Measurements from ENCODE around the gene SKAP2. TPM values are rescaled to one million over a fixed set of nuclear protein-coding genes. Genes with fewer than 3 reads are reported as not detected.

Gene SKAP2
- polyA plus RNA-seq, 1 of the 3 experiments (the other 2 are of a cell fraction): 0.69 TPM

- no peak overlapping the region for H3K27ac ChIP-seq (ENCODE audit: low read depth in 2 of 2, low read length in 1 of 2)
- no peak overlapping the region for H3K4me3 ChIP-seq (ENCODE audit: low read depth in 2 of 2, low read length in 1 of 2)
- H3K27me3 ChIP-seq (ENCODE audit: insufficient read depth): no peaks in the 10 kb centered on the region; the same call in 1 of the 2 replicates
- TF ChIP-seq RXRA (IDR thresholded peaks at IDR 0.05; ENCODE audit: borderline replicate concordance, low read depth): no peak
- no peak for TF ChIP-seq USF1 (IDR thresholded peaks at IDR 0.05; ENCODE audit: borderline replicate concordance, low read depth)
- no peak for TF ChIP-seq FOXM1 (IDR thresholded peaks at IDR 0.05; ENCODE audit: low read depth)
- H3K79me2 ChIP-seq (ENCODE audit: insufficient read depth): no peaks in the 10 kb centered on the region
- peaks cover 0 to 6% of the 10 kb centered on the region in 2 experiments; a peak in 1 of 4 replicates for H3K4me1 ChIP-seq (ENCODE audit: control insufficient read depth in 1 of 2, insufficient read depth in 2 of 2, low read depth in 1 of 2, low read length in 1 of 2)
- no peaks in the 10 kb centered on the region for H3K9me2 ChIP-seq
- WGBS (ENCODE audit: low lambda C conversion rate): 57% methylated on average over 15 of the region's 15 CpGs
- no peak overlapping the region for H2AFZ ChIP-seq (ENCODE audit: low read depth)
- H3K4me2 ChIP-seq: no peak overlapping the region
- H4K20me1 ChIP-seq (ENCODE audit: insufficient read depth): no peaks in the 10 kb centered on the region
- ChIA-PET POLR2A (no interaction called here), CTCF (interaction anchor here (0.5 to 16.0 kb wide), 10 partner anchors 9 to 1691 kb away, joined by 3 to 716 read pairs (median 8); no protein-coding TSS in a partner anchor)
- no peaks in the 10 kb centered on the region for H3K36me3 ChIP-seq (replicated peaks in 1 of 2; ENCODE audit: control insufficient read depth in 1 of 2, insufficient read depth in 2 of 2, low read length in 1 of 2)
- H3F3A ChIP-seq (replicated peaks; ENCODE audit: insufficient read depth): no peaks in the 10 kb centered on the region
- no peak overlapping the region for H3K9ac ChIP-seq
- H3K9me3 ChIP-seq: no peaks in the 10 kb centered on the region
- no peak for DNase-seq
Measured at GRCh38 chr7:26657686-26658388, 206.6 kb downstream of the SKAP2 start.

- 50% methylated on average over 2 of the region's 2 CpGs for WGBS (ENCODE audit: low lambda C conversion rate)
Measured at GRCh38 chr7:26657206-26657641, 207.2 kb downstream of the SKAP2 start.

More at GRCh38 chr7:26657206-26657641, 207.2 kb downstream of the SKAP2 start:
- Histone ChIP-seq H2AFZ (ENCODE audit: low read depth) (no peak overlapping the region), H3K9ac (no peak overlapping the region), H3K36me3 (replicated peaks in 1 of 2; ENCODE audit: control insufficient read depth in 1 of 2, insufficient read depth in 2 of 2, low read length in 1 of 2) (no peaks in the 10 kb centered on the region), H3K79me2 (ENCODE audit: insufficient read depth) (no peaks in the 10 kb centered on the region), H3K27ac (ENCODE audit: low read depth in 2 of 2, low read length in 1 of 2) (no peak overlapping the region), H3K9me3 (no peaks in the 10 kb centered on the region), H3K4me1 (ENCODE audit: control insufficient read depth in 1 of 2, insufficient read depth in 2 of 2, low read depth in 1 of 2, low read length in 1 of 2) (peaks cover 0 to 6% of the 10 kb centered on the region in 2 experiments; a peak in 1 of 4 replicates), H3K4me3 (ENCODE audit: low read depth in 2 of 2, low read length in 1 of 2) (no peak overlapping the region), H3K27me3 (ENCODE audit: insufficient read depth) (no peaks in the 10 kb centered on the region), H4K20me1 (ENCODE audit: insufficient read depth) (no peaks in the 10 kb centered on the region), H3K4me2 (no peak overlapping the region), H3K9me2 (no peaks in the 10 kb centered on the region), H3F3A (replicated peaks; ENCODE audit: insufficient read depth) (no peaks in the 10 kb centered on the region)
- no peak for TF ChIP-seq EP300 (IDR thresholded peaks at IDR 0.05; ENCODE audit: borderline replicate concordance in 1 of 2, low read depth in 1 of 2, low read length in 1 of 2)
- TF ChIP-seq MEF2A (IDR thresholded peaks at IDR 0.05; ENCODE audit: borderline replicate concordance, low read depth): no peak
- no peak for TF ChIP-seq IRF3 (IDR thresholded peaks at IDR 0.05; ENCODE audit: low read depth, low read length)
- no peak for TF ChIP-seq NRF1 (IDR thresholded peaks at IDR 0.05; ENCODE audit: low read depth, low read length)
- TF ChIP-seq TEAD4 (IDR thresholded peaks at IDR 0.05; ENCODE audit: borderline replicate concordance, insufficient read depth): no peak
- no peak for TF ChIP-seq TCF12 (IDR thresholded peaks at IDR 0.05)
- TF ChIP-seq YY1 (IDR thresholded peaks at IDR 0.05; ENCODE audit: low read depth): no peak
- no peak for TF ChIP-seq USF2 (IDR thresholded peaks at IDR 0.05; ENCODE audit: borderline replicate concordance, low read depth, low read length)
- TF ChIP-seq RAD21 (IDR thresholded peaks at IDR 0.05; ENCODE audit: low read length): no peak
- no peak for TF ChIP-seq TAF1 (IDR thresholded peaks at IDR 0.05; ENCODE audit: borderline replicate concordance, low read depth, low read length)
- no peak for TF ChIP-seq SIN3A (IDR thresholded peaks at IDR 0.05; ENCODE audit: borderline replicate concordance, low read depth, low read length)
- no peak for TF ChIP-seq GATA2 (CRISPR knock-in tag; IDR thresholded peaks at IDR 0.05)
- TF ChIP-seq REST (IDR thresholded peaks at IDR 0.05; ENCODE audit: low read depth, low read length): no peak
- TF ChIP-seq RXRA (IDR thresholded peaks at IDR 0.05; ENCODE audit: borderline replicate concordance, low read depth): no peak
- TF ChIP-seq USF1 (IDR thresholded peaks at IDR 0.05; ENCODE audit: borderline replicate concordance, low read depth): no peak
- no peak for TF ChIP-seq MXI1 (IDR thresholded peaks at IDR 0.05; ENCODE audit: low read depth, low read length)
- POLR2A ChIA-PET: no interaction called here
- CTCF ChIA-PET: interaction anchor here (1.1 to 16.0 kb wide), 9 partner anchors 9 to 765 kb away, joined by 3 to 716 read pairs (median 8); no protein-coding TSS in a partner anchor
- no peak for DNase-seq
